Stimulated activated CD4-positive, alpha-beta T cell treated with anti-CD3 and anti-CD28 coated beads, Interleukin-15, amount 100 ng/mL, for 24 hours (primary cell): ENCODE measurements around the gene CHST3.

Experiments used
- DNase-seq: peaks from one replicate; pipeline ENCODE4 v3.0.0-alpha.2; 2020

Gene CHST3

GRCh38 chr10:72035252-72035887 lies 71.2 kb downstream of the CHST3 start:
- DNase-seq: no peak

- DNase-seq: no peak
Measured at GRCh38 chr10:72037266-72037665, 73.1 kb downstream of the CHST3 start.

DNA sequence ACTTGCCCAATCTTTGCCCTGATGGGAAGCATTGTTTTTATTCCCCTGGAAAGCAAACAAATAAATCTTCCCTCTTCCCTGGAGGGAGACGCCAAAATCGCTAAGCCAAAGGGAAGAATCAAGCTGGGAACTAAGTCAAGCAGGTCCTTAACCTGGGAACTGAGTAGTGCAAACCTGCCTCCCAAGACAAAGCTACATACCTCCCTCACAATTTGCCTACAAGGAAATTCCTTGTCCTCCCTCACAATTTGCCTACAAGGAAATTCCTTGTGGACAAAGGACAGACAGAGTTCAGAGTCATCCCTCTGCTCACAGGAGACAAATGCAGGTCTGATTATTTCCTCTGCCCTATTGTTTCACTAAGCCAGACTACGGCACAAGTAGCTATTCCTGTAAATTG lies 73.6 kb downstream of the CHST3 start:
- no peak for DNase-seq

DNA sequence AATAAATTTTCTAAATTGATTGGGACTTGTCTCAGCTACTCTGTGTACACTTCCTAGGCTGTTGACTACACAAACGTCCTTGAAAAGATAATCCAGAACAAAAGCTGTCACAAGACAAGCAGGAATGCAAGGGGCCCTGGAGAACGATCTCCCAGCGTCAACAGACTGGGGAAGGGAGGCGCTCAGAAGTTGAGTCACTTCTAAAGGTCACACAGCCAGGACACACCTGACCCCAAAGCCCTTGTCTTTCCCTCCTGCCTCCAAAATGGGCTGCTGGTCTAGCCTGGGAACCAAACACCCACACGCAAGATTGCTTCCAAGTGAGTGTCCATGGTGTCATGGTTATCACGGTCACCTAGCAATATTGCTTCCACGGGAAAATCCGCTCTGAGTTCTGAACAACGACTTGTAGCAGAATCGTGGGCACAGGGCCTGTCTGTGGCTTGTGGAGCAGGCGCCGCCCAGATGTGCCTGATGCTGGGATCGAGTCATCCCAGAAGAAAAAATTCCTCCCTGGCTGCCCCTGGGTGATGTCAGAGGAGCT lies 74.3 kb downstream of the CHST3 start:
- DNase-seq: no peak

GRCh38 chr10:72039377-72039776 lies 75.2 kb downstream of the CHST3 start:
- DNase-seq: no peak

DNA sequence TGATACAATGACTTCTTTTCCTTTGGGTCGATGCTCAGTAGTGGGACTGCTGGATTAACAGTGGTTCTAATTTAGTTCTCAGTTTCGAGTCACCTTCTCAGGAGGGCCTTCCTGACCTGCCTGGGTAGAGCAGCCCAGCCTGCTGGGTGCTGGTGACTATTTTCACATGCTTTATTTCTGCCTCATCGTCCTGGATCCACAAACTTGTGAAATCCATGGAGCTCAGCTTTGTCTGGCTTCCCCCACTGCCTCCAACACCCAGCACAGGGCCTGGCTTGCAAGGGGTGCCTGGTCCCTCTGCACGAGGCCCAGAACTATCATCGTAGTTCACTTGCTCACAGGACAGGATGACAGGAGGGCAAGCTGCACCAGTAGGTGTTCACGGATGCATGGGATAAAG lies 77.3 kb downstream of the CHST3 start:
- DNase-seq: no peak

GRCh38 chr10:72043016-72043834 lies 79.0 kb downstream of the CHST3 start:
- no peak for DNase-seq

DNA sequence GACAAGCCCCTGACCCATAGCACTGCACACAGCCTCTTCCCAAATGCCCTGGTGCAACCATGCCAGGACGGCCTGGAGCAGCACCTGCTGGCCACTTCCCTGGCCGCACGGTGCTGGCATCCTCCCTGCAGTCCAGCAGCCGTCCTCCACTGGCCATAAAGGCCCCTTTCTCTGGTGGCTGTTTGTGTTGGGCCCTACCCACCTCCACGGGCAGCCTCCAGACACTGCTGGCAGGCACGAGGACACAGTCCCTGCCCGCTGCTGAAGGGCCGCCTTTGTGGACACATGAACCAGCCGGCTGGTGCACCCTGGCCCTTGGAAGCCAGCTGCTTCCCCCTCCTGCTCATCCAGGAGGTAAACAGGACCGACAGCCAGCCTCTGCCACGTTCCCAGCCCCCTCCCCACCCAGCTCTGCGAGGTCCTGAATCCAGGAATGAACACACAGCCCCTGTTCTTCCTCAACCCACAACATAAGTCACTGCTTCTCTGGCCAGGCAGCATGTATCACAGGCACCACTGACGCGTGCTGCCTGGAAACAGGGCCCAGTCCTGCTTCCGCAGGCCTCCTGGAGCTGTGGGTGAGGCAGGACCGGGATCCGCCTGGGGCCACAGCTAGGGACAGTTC lies 80.3 kb downstream of the CHST3 start:
- no peak for DNase-seq

DNA sequence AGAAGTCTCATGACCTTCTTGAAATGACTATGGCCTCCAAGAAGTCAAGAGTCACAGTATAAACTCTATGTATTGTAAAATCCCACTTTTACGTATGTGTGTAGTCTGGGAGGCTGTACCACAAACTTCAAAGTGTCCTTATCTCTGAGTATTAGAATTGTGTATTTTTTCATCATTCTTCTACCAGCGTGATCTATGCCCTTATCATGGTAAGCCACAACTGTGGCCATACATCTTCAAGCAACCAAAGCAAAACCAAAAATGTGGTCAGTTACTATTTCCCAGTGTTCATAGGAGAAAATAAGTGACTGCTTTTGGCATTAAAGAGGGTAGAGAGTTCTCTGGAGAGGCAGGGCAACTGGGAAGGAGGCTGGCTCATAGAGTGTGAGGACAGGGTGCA lies 81.4 kb downstream of the CHST3 start:
- no peak for DNase-seq

DNA sequence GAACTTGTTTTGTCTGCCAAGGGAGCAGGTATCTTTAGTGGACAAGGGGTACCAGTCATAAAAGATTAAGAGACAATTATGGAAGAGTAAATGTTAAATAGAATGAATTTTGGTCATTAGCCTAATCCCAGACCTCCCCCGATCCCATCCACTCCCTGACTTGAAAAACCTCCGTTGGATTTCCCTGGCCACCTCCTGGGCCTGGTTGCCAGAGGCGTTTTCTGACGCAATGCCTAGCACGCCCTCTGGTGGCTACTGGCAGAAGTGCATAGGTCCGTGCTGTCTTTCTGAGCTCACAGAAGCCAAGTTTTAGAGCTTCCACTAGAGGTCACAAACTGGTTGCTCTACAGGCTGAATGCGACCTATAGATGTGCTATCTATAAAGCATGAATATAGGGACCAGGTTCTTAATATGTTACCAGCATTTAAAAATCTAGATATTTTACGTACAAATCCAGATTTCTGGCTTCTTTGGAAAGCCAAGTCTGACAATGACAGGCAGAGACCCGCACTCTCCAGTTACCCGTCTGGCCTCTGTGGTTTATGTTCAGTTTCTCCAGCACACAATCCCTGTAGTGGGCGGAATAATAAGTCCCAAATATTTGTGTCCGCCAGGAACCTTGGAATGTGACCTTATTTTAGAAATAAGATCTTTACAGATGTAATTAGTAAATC lies 84.4 kb downstream of the CHST3 start:
- DNase-seq: peak; percentile 92

DNA sequence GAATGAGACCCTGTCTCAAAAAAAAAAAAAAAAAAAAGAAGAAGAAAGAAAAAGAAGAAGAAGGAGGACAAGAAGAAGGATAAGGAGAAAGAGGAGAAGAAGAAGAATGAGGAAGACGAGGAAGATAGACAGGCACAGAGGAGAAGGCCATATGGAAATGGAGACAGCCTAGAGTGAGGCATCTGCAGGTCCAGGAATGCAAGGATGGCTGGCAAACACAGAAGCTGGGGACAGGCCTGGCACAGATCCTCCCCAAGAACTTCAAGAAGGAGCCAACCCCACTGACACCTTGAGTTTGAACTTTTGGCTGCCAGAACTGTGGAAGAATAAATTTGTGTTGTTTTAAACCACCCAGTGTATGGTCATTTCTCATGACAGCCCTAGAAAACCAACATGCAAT lies 85.3 kb downstream of the CHST3 start:
- no peak for DNase-seq

GRCh38 chr10:72049969-72050781 lies 86.0 kb downstream of the CHST3 start:
- no peak for DNase-seq

DNA sequence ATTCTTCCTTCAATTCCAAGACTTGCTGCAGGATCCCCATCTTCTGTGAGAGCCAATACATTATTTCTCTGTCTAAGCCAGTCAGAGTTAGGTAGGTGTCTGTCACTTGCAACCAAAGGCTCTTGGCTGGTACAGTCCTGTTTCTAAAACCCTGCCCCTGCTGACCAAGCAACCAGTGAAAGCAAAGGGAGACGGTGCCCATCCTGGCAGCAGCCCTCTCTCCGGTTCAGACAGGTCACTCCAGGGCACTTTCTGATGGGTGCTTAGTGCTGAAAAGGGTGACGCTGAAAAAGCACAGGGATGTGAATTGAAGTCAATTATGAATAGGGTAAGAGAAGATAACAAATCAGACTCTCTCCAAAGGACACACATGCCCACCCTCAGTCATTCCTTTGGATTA lies 86.7 kb downstream of the CHST3 start:
- DNase-seq: no peak

DNA sequence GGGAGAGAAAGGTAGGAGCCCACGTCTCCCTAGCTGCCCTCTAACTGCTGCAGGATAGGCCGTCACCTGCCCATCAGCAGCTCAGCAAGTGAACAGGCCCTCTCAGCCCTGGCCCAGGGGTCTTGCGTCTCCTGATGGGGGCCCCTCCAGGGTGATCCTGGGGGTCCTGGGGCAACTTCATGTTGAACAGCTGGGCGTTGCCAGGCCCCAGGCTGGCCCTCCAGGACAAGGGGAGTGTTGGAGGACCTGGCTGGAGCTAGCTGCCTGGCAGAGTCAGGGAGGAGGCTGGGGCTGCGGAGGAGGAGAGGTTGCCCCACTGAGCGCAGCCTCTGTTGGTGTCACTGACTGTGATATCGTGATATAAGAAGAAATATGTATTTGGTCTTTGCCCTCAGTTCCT lies 89.5 kb downstream of the CHST3 start:
- no peak for DNase-seq

- no peak for DNase-seq
Measured at GRCh38 chr10:72056113-72056512, 91.9 kb downstream of the CHST3 start.

- DNase-seq: no peak
Measured at GRCh38 chr10:72056932-72057751, 92.9 kb downstream of the CHST3 start.

DNA sequence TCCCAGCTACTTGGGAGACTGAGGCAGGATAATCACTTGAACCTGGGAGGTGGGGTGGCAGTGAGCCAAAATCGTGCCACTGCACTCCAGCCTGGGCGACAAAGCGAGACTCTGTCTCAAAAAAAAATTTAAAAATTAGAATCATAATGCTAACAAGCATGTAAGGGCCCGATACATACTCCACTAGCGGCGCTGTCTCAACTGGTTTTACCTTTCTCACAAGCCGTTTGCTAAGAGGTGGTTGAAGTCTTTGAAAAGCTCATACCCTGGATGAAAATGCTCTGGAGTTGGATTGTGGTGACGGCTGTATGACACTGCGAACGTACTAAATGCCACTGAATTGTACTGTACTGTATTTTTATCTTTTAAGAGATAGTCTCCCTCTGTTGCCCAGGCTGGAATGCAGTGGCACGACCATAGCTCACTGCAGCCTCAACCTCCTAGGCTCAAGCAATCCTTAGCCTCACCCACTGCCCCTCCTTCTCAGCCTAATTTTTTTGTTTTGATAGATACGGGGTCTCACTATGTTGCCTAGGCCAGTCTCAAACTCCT lies 94.2 kb downstream of the CHST3 start:
- no peak for DNase-seq

DNA sequence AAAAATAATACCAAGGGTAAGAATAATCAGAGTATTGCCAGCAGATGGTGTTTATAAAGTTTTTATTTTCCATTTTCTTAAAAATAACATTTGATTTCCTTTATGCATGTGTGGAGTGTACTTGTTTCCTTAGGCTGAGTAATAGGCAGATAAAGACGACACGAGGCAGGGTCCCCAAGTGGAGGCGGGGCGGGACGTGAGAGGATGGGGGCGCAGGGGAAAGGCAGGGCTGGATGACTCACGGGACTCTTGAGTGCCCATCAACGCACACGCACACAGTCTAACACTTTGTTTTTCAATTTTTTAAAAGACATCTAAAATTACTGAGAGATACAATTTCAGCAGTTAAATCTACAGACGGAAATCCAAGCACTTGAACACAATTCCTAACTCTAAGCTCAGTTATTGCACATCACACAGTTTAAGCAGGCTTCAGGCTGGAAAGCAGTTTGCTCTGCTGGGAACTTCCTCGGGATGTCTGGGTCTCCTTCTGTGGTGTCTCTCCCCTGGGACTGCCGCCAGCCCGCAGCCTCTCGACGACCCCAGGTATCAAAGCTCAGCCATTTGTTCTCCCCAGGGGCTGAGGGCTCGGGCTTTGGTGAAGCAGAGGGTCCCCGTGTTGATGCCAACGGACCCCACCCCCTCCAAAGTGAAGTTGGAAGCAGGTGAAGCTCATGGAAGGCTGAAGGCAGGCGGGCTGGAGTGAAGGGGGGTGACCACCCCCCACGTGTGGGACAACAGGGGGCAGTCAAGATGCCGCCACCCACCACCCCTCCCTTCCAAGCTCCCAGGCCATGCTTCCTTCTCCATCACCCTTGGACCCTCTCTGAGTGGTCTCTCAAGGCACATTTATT lies 95.0 kb downstream of the CHST3 start:
- DNase-seq: peak; percentile 44

DNA sequence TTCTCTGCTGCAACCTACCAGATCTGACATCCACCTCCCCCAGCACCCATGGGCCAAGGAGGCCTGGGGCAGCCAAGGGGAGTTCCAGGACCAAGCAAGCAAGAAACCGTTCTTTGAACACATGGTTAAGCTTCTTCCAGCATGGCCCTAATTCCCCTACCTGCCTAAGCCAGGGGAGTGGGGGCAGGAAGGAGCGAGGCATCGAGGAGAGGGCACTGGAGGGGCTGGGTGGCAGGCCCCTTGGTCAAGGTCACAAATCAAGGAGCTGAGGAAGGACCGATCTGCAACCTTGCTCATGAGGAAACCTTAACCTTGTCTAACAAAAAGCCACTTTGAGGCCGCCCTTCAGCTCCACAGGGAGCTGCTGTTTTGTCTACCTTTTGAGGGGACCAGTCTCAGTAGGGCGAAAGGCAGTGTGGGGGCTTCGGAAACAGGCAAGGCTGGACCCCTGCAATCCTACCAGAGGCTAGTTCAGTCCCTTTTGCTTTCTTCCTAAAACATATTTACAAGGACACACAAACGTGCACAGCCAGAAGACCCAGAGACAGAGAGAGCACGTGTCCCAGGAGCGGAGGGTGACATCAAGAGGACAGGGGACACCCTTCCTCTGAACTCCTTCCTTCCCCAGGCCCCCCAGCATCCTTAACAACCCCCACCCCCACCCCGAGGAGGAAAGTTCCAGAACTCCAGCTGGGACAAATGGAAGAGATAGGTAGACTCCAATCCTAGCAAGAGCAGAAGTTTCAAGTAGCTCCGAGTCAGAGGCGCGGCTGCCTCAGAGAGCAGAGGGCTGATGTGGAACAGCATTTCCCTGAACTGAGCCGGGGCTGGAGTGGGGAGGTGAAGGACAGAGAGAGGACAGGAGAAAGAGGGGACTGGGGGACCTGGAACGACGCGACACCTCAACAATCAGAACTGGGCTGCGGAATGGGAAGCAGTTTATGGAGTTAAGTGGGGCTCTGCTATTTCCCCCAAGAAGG lies 95.9 kb downstream of the CHST3 start:
- no peak for DNase-seq
